ENCODE results near the gene FAM83G. TPM values are rescaled to one million over a fixed set of nuclear protein-coding genes. Genes with fewer than 3 reads are reported as not detected.

The FAM83G gene
- total RNA-seq, 1 donor from 2014 or later = 0.16 TPM

Small RNA genes lying within 50 kb of the gene (small RNA-seq; reads per million reads assigned to genes)
- gene AC090286.3 (not detected), gene RF00324 (not detected)

Other genes with a start within 250 kb of the FAM83G start
- gene TVP23B, start 223.6 kb downstream of the FAM83G start, total RNA-seq = 56.9 TPM
- 140 TPM for gene PRPSAP2, start 146.6 kb downstream of the FAM83G start, total RNA-seq
- not detected for gene SLC5A10, start 52.6 kb downstream of the FAM83G start, total RNA-seq
- 3.6 TPM for gene GRAP, start 42.2 kb upstream of the FAM83G start, total RNA-seq
- gene GRAPL, start 122.8 kb upstream of the FAM83G start, total RNA-seq = not detected
- 53.5 TPM for gene EPN2, start 232.6 kb upstream of the FAM83G start, total RNA-seq